Endothelial cell (in vitro differentiated cells): ENCODE results near the gene LAIR1. TPM values are rescaled to one million over a fixed set of nuclear protein-coding genes. Genes with fewer than 3 reads are reported as not detected.
A peak's percentile ranks its signal among the peaks of the same experiment; 100 is the strongest.

Source experiments
- DNase-seq: peaks from one replicate; pipeline ENCODE4 v3.0.0; 2021; ENCODE audit warnings: low spot score
- H3K27ac Mint-ChIP-seq: one replicate; pipeline ENCODE4 v1.8.0; 2021; ENCODE audit warnings: mixed read lengths, inconsistent platforms; ENCODE audit not compliant: unreplicated experiment
- H3K27me3 Mint-ChIP-seq: one replicate; pipeline ENCODE4 v1.8.0; 2021; ENCODE audit warnings: mild to moderate bottlenecking, moderate library complexity, mixed read lengths, inconsistent platforms; ENCODE audit not compliant: unreplicated experiment
- H3K36me3 Mint-ChIP-seq: one replicate; pipeline ENCODE4 v1.8.0; 2021; ENCODE audit warnings: mild to moderate bottlenecking, low read depth, mixed read lengths, inconsistent platforms; ENCODE audit not compliant: unreplicated experiment
- H3K4me1 Mint-ChIP-seq: one replicate; pipeline ENCODE4 v1.8.0; 2021; ENCODE audit warnings: mild to moderate bottlenecking, mixed read lengths, inconsistent platforms; ENCODE audit not compliant: unreplicated experiment
- H3K4me3 Mint-ChIP-seq: one replicate; pipeline ENCODE4 v1.8.0; 2021; ENCODE audit warnings: mild to moderate bottlenecking, mixed read lengths, inconsistent platforms; ENCODE audit not compliant: unreplicated experiment
- H3K9me3 Mint-ChIP-seq: one replicate; pipeline ENCODE4 v1.8.0; 2021; ENCODE audit warnings: mixed read lengths, inconsistent platforms; ENCODE audit not compliant: unreplicated experiment
- CTCF ChIP-seq: fragments of 200-600 bp; sonication (generic); IDR thresholded peaks from one replicate; pipeline ENCODE4 v1.5.0; 2021; ENCODE audit warnings: antibody characterized with exemption; ENCODE audit not compliant: unreplicated experiment
- long read RNA-seq: library from polyadenylated mRNA; unstranded; transcript quantifications from one replicate; pipeline ENCODE4 v2.0.0, GENCODE V29; 2020; ENCODE audit not compliant: unreplicated experiment
- total RNA-seq: library from RNA; stranded (reverse); fragmentation: NEBNext Ultra II Directional; extraction: Animal tissue kit (Norgen Biotek cat#: 25700); gene quantifications from one replicate; pipeline ENCODE4 v1.2.1, GENCODE V29; 2021; ENCODE audit not compliant: unreplicated experiment

The LAIR1 gene
- total RNA-seq = 2.1 TPM
- long read RNA-seq = 0 reads

GRCh38 chr19:54364775-54365257, at the start of gene LAIR1:
TSS of gene LAIR1 (minus strand) at chr19:54364931. CDS start at chr19:54364804, 127 bp downstream.
- H3K36me3 Mint-ChIP-seq = no peaks in the 10 kb centered on the region
- peak; percentile 22 for DNase-seq
- no peak within 1 kb of the TSS for H3K27ac Mint-ChIP-seq
- H3K4me3 Mint-ChIP-seq = no peak within 1 kb of the TSS
- no peak for TF ChIP-seq CTCF
- no peaks in the 10 kb centered on the region for H3K4me1 Mint-ChIP-seq
- H3K9me3 Mint-ChIP-seq = no peaks in the 10 kb centered on the region
- peaks cover 5% of the 10 kb centered on the region for H3K27me3 Mint-ChIP-seq

GRCh38 chr19:54414156-54414555, 49.4 kb upstream of the LAIR1 start:
- peak overlapping the region; percentile 50 for H3K27ac Mint-ChIP-seq
- H3K36me3 Mint-ChIP-seq = peaks cover 21% of the 10 kb centered on the region
- TF ChIP-seq CTCF = no peak
- H3K9me3 Mint-ChIP-seq = peaks cover 11% of the 10 kb centered on the region
- DNase-seq = no peak
- H3K4me1 Mint-ChIP-seq = peaks cover 16% of the 10 kb centered on the region
- peak overlapping the region; percentile 42 for H3K4me3 Mint-ChIP-seq
- H3K27me3 Mint-ChIP-seq = peaks cover 24% of the 10 kb centered on the region

DNA sequence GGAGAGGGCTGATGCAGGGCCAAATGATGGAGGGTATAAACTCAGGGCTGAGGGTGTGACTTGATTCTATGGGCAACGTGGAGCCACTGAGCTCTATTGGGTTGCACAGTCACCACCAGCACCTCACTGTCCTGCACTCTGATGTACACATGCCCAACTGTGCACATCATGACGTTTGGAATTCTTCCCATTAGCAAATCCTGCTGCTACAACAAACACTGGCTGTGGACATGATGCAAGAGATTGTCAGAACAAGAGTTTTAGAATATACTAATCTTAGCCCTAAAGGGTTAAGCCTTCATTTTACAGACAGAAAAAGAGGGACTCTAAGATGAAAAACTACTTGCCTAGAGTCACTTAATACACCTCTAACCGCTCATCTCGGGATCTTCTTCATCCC, 48.1 kb upstream of the LAIR1 start:
- TF ChIP-seq CTCF = no peak
- H3K27me3 Mint-ChIP-seq = peaks cover 28% of the 10 kb centered on the region
- no peak overlapping the region for H3K27ac Mint-ChIP-seq
- peaks cover 12% of the 10 kb centered on the region for H3K4me1 Mint-ChIP-seq
- H3K36me3 Mint-ChIP-seq = peaks cover 21% of the 10 kb centered on the region
- no peak overlapping the region for H3K4me3 Mint-ChIP-seq
- no peak for DNase-seq
- peaks cover 14% of the 10 kb centered on the region for H3K9me3 Mint-ChIP-seq

DNA sequence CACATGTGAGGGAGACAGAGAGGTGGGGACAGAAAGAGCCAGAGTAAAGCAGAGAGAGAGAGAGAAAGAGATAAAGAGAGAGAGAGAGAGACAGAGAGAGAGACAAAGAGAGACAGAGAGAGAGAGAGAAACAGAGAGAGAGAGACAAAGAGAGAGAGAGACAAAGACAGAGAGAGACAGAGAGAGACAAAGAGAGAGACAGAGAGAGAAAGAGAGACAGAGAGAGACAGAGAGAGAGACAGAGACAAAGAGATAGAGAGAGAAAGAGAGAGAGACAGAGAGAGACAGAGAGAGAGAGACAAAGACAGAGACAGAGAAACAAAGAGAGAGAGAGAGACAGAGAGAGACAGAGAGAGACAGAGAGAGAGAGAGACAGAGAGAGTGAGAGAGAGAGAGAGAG, 46.3 kb upstream of the LAIR1 start:
- no peak overlapping the region for H3K27ac Mint-ChIP-seq
- no peak overlapping the region for H3K4me3 Mint-ChIP-seq
- H3K9me3 Mint-ChIP-seq = peaks cover 13% of the 10 kb centered on the region
- H3K27me3 Mint-ChIP-seq = peaks cover 24% of the 10 kb centered on the region
- peaks cover 16% of the 10 kb centered on the region for H3K36me3 Mint-ChIP-seq
- TF ChIP-seq CTCF = no peak
- DNase-seq = no peak
- peaks cover 3% of the 10 kb centered on the region for H3K4me1 Mint-ChIP-seq

GRCh38 chr19:54408456-54409026, 43.8 kb upstream of the LAIR1 start:
- no peak for TF ChIP-seq CTCF
- H3K27me3 Mint-ChIP-seq = peaks cover 14% of the 10 kb centered on the region
- no peak overlapping the region for H3K4me3 Mint-ChIP-seq
- no peak for DNase-seq
- peak overlapping the region; percentile 42 for H3K27ac Mint-ChIP-seq
- peaks cover 8% of the 10 kb centered on the region for H3K9me3 Mint-ChIP-seq
- H3K36me3 Mint-ChIP-seq = peaks cover 12% of the 10 kb centered on the region
- H3K4me1 Mint-ChIP-seq = no peaks in the 10 kb centered on the region
